ENCODE results near the gene OPA3.
"Not testable (repeated sequence)": the region's sequence is repeated elsewhere in the genome, so short reads cannot be mapped to it uniquely, and the experiment has no call there.

OPA3 gene

GRCh38 chr19:45512881-45513483, 71.6 kb downstream of the OPA3 start:
- Mint-ChIP-seq H3K4me3 (peak overlapping the region; percentile 18), H3K27me3 (no peaks in the 10 kb centered on the region)

GRCh38 chr19:45511074-45511473, 73.5 kb downstream of the OPA3 start:
- no peaks in the 10 kb centered on the region for H3K27me3 Mint-ChIP-seq
- peak overlapping the region; percentile 94 for H3K4me3 Mint-ChIP-seq
- DNase-seq = no peak
- peak overlapping the region; percentile 95 for H3K27ac Mint-ChIP-seq
- no peaks in the 10 kb centered on the region for H3K9me3 Mint-ChIP-seq
- H3K4me1 Mint-ChIP-seq (ENCODE audit: low read depth) = peaks cover 73% of the 10 kb centered on the region
- H3K36me3 Mint-ChIP-seq (ENCODE audit: low read depth) = peaks cover 53% of the 10 kb centered on the region

More at GRCh38 chr19:45512881-45513483, 71.6 kb downstream of the OPA3 start:
- Mint-ChIP-seq H3K4me1 (ENCODE audit: low read depth) (peaks cover 66% of the 10 kb centered on the region), H3K27ac (peak overlapping the region; percentile 94), H3K36me3 (ENCODE audit: low read depth) (peaks cover 60% of the 10 kb centered on the region), H3K9me3 (no peaks in the 10 kb centered on the region)
- DNase-seq = no peak

DNA sequence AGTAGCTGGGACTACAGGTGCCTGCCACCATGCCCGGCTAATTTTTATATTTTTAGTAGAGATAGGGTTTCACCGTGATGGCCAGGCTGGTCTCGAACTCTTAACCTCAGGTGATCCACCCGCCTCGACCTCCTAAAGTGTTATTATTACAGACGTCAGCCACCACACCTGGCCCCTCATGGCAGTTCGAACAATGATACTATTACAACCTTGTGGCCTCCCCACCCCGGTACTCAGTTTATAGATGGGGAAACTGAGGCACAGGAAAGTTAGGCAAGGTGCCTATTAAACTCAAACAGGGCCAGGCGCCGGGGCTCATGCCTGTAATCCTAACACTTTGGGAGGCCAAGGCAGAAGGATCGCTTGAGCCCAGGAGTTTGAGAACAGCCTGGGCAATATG, 74.2 kb downstream of the OPA3 start:
- Mint-ChIP-seq H3K27ac (peak overlapping the region; percentile 95), H3K4me3 (peak overlapping the region; percentile 94), H3K36me3 (ENCODE audit: low read depth) (peaks cover 46% of the 10 kb centered on the region), H3K4me1 (ENCODE audit: low read depth) (peaks cover 72% of the 10 kb centered on the region)
- DNase-seq, H3K9me3 Mint-ChIP-seq, H3K27me3 Mint-ChIP-seq: not testable (repeated sequence)

DNA sequence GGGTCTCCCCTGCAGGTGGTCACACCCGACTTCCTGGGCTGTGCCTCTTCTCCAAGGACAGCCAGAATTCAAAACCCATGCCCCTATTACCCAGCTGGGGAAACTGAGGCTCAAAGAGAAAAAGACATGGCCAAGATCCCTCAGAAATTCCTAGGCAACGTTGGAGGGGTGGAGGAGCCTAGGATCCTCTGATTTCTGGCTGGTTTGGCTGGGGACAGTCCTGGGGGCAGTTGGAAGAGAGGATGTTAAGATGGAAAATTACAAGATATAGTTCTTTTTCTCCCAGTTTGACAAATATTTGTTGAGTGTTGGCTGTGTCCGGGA, 74.9 kb downstream of the OPA3 start:
- Mint-ChIP-seq H3K9me3 (no peaks in the 10 kb centered on the region), H3K36me3 (ENCODE audit: low read depth) (peaks cover 42% of the 10 kb centered on the region), H3K4me1 (ENCODE audit: low read depth) (peaks cover 70% of the 10 kb centered on the region), H3K27me3 (no peaks in the 10 kb centered on the region), H3K4me3 (peak overlapping the region; percentile 94), H3K27ac (peak overlapping the region; percentile 95)
- DNase-seq = no peak

GRCh38 chr19:45508861-45509691, 75.5 kb downstream of the OPA3 start:
- H3K27me3 Mint-ChIP-seq = no peaks in the 10 kb centered on the region
- peaks cover 41% of the 10 kb centered on the region for H3K36me3 Mint-ChIP-seq (ENCODE audit: low read depth)
- H3K27ac Mint-ChIP-seq = peak overlapping the region; percentile 95
- H3K4me3 Mint-ChIP-seq = peak overlapping the region; percentile 94
- no peaks in the 10 kb centered on the region for H3K9me3 Mint-ChIP-seq
- peaks cover 64% of the 10 kb centered on the region for H3K4me1 Mint-ChIP-seq (ENCODE audit: low read depth)
- peak; percentile 54 for DNase-seq

- peak; percentile 62 for DNase-seq
- peaks cover 38% of the 10 kb centered on the region for H3K36me3 Mint-ChIP-seq (ENCODE audit: low read depth)
- no peaks in the 10 kb centered on the region for H3K27me3 Mint-ChIP-seq
- peaks cover 58% of the 10 kb centered on the region for H3K4me1 Mint-ChIP-seq (ENCODE audit: low read depth)
- H3K9me3 Mint-ChIP-seq = no peaks in the 10 kb centered on the region
- H3K4me3 Mint-ChIP-seq = peak overlapping the region; percentile 94
- peak overlapping the region; percentile 78 for H3K27ac Mint-ChIP-seq
Observed at GRCh38 chr19:45508417-45508860, 76.2 kb downstream of the OPA3 start.

DNA sequence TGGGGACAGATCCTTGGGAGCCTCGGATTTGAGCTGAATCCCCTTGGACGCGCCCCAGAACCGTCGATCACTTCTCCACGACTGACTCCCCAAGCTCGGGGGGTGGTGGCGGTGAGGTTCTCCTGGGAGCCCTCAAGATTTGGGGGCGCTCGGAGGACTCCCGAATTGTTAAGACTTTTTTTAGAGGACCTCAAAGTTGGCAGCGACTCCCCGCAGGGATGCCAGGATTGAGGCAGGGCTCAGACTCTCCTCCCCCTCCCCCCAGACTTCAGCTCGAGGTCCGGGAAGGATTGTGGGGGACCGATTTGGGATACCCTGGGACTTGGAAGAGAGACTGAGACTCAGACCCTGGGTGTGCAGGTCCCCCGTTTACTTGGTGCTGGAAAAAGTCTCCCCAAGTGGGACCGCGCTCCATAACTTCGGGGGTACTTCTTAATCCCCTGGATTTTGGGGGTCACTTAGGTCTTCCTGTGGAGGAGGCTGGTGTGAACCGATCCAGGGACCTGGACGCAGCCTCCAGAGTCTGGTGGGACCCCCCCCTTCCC, 76.7 kb downstream of the OPA3 start:
- Mint-ChIP-seq H3K4me1 (ENCODE audit: low read depth) (peaks cover 53% of the 10 kb centered on the region), H3K27me3 (no peaks in the 10 kb centered on the region), H3K4me3 (peak overlapping the region; percentile 94), H3K27ac (peak overlapping the region; percentile 78), H3K9me3 (no peaks in the 10 kb centered on the region), H3K36me3 (ENCODE audit: low read depth) (peaks cover 35% of the 10 kb centered on the region)
- DNase-seq = no peak

DNA sequence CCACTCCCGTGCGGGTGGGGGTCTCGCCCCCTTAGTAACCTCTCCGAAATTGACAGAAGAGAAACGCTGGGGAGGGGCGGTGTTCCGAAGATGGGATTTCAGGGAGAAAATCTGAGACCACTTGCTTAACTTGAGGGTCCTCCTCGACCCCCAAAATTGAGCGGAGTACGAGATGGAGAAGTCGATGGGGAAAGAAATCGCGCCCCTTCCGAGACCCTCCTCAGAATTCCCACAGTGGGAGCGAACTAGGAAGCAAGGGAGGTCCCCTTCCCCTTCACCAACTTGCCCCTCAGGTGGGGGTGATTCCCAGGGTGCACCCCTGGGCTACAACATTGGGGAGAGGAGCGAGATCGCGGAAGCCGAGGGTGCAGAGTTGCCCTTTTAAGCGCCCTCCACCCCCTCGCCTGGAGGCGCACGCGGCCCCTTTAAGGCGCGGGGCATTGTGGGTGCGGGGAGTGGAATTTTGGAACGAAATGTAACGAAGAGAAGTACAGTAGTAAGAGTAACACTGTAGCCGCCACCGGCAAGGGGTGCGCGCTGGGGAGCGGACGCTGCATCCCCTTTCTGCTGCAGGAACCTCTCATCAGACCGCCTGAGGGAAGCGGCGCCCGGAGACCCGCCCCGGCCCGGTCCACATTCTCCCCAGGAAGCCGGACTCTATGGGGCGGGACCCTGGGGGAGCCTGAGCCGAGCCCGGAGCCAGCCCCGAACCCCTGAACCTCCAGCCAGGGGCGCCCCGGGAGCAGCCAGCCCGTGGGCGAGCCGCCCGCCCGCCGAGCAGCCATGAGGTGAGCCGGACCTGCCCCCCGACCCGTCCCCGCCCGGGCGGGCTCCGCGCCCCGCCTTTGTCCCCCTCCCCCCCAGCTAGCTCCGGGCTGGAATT, 77.4 kb downstream of the OPA3 start, which contains the start of gene VASP:
Gene VASP, plus strand, starts transcription at position 491 of the 883 bp plus-strand sequence. Its CDS starts 293 bp downstream, at position 784.
- Mint-ChIP-seq H3K36me3 (ENCODE audit: low read depth) (peaks cover 33% of the 10 kb centered on the region), H3K27ac (peak within 1 kb of the TSS; percentile 97), H3K9me3 (no peaks in the 10 kb centered on the region), H3K4me3 (peak within 1 kb of the TSS; percentile 94), H3K4me1 (ENCODE audit: low read depth) (peaks cover 52% of the 10 kb centered on the region), H3K27me3 (no peaks in the 10 kb centered on the region)
- DNase-seq = peak; percentile 92

DNA sequence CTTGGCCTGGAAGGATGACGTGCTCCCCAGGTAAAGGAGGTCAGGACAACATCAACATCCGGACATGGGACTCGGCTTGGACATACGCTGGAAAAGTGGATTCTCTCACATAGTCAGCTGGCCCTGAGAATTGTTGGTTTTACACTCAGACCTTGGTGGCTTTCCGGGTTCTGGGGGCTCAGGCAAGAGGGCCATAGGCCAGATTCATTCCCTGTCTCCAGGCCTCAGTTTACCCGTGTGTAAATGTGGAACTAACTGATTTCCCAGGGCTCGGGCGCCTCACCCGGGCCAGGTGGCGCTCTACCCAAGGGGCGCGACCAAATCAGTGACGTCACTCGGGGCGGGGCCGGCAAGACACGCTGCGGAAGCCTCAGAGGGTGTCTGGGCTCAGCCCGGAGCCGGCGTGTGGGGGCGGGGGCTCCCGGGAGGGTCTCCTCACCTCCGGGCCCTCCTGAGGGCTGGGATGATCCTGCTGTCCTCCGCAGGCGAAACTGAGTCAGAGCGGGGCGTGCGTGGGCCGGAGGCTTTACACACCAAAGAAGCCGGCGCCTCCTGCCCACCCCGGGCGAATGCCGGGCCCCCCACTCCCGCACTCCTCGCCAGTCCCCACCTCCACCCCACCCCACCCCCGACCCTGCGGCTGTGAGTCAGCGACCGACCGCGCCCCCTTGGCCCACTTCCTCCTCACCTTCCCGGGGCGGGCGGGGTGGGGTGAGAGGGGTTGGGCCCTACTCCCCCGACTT, 78.2 kb downstream of the OPA3 start:
- no peaks in the 10 kb centered on the region for H3K27me3 Mint-ChIP-seq
- H3K27ac Mint-ChIP-seq = peak overlapping the region; percentile 97
- peak overlapping the region; percentile 94 for H3K4me3 Mint-ChIP-seq
- no peaks in the 10 kb centered on the region for H3K9me3 Mint-ChIP-seq
- peak; percentile 99 for DNase-seq
- peaks cover 28% of the 10 kb centered on the region for H3K36me3 Mint-ChIP-seq (ENCODE audit: low read depth)
- peaks cover 48% of the 10 kb centered on the region for H3K4me1 Mint-ChIP-seq (ENCODE audit: low read depth)

DNA sequence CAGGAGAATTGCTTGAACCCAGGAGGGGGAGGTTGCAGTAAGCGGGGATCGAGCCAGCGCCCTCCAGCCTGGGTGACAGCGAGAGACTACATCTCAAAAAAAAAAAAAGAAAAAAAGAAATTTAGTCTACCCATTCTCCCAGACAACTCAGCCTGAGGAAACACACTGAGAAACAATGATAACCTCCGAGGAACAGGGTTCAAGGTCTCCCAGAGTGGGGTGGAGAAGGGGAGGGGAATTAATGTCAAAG, 78.7 kb downstream of the OPA3 start:
- no peak for DNase-seq
- peak overlapping the region; percentile 94 for H3K4me3 Mint-ChIP-seq
- no peaks in the 10 kb centered on the region for H3K27me3 Mint-ChIP-seq
- peaks cover 23% of the 10 kb centered on the region for H3K36me3 Mint-ChIP-seq (ENCODE audit: low read depth)
- peaks cover 47% of the 10 kb centered on the region for H3K4me1 Mint-ChIP-seq (ENCODE audit: low read depth)
- peak overlapping the region; percentile 89 for H3K27ac Mint-ChIP-seq
- no peaks in the 10 kb centered on the region for H3K9me3 Mint-ChIP-seq

DNA sequence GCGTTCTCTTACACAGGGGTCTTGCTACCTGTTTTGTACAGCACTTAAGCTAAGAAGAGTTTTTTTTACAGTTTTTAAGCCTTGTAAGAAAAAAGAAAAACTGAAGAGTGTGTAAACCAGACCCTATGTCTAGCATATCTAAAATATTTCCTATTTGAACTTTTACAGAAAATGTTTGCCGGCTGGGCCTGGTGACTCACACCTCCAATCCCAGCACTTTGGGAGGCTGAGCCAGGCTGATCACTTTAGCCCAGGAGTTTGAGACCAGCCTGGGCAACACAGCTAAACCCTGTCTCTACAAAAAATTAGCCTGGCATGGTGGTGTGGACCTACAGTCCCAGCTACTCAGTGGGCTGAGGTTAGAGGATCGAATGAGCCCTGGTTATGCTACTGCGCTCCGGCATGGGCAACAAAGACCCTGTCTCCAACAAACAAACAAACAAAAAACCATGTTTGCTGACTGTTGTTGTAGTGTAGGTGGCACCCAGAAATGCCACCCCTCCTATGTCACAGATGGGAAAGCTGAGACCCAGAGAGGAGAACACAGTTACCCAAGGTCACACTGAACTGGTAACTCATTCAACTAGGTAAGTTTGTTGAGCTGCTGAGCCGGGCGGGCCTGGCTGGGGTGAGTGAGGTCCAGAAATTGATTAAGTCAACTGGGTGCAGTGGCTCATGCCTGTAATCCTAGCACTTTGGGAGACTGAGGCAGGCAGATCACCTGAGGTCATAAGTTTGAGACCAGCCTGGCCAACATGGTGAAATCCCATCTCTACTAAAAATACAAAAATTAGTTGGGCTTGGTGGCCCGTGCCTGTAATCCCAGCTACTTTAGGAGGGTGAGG, 79.2 kb downstream of the OPA3 start:
- peaks cover 17% of the 10 kb centered on the region for H3K36me3 Mint-ChIP-seq (ENCODE audit: low read depth)
- H3K27me3 Mint-ChIP-seq = no peaks in the 10 kb centered on the region
- H3K4me3 Mint-ChIP-seq = peak overlapping the region; percentile 94
- peaks cover 42% of the 10 kb centered on the region for H3K4me1 Mint-ChIP-seq (ENCODE audit: low read depth)
- peak overlapping the region; percentile 89 for H3K27ac Mint-ChIP-seq
- no peak for DNase-seq
- H3K9me3 Mint-ChIP-seq = no peaks in the 10 kb centered on the region

GRCh38 chr19:45503909-45504308, 80.7 kb downstream of the OPA3 start:
- peaks cover 4% of the 10 kb centered on the region for H3K36me3 Mint-ChIP-seq (ENCODE audit: low read depth)
- no peak for DNase-seq
- H3K9me3 Mint-ChIP-seq = no peaks in the 10 kb centered on the region
- H3K4me3 Mint-ChIP-seq = no peak overlapping the region
- H3K4me1 Mint-ChIP-seq (ENCODE audit: low read depth) = peaks cover 35% of the 10 kb centered on the region
- no peak overlapping the region for H3K27ac Mint-ChIP-seq
- no peaks in the 10 kb centered on the region for H3K27me3 Mint-ChIP-seq

GRCh38 chr19:45502111-45502510, 82.5 kb downstream of the OPA3 start:
- Mint-ChIP-seq H3K27ac (no peak overlapping the region), H3K4me3 (no peak overlapping the region)

More at GRCh38 chr19:45502111-45502510, 82.5 kb downstream of the OPA3 start:
- no peaks in the 10 kb centered on the region for H3K9me3 Mint-ChIP-seq
- peaks cover 8% of the 10 kb centered on the region for H3K27me3 Mint-ChIP-seq
- H3K36me3 Mint-ChIP-seq (ENCODE audit: low read depth) = no peaks in the 10 kb centered on the region
- peaks cover 44% of the 10 kb centered on the region for H3K4me1 Mint-ChIP-seq (ENCODE audit: low read depth)
- no peak for DNase-seq
